Activated CD4-positive, alpha-beta T cell treated with anti-CD3 and anti-CD28 coated beads, Interleukin-2, amount 50 U/mL, for 1 hour (primary cell): ENCODE measurements around the gene SRRM1.

Experiments used
- DNase-seq: peaks from one replicate; pipeline ENCODE4 v3.0.0-alpha.2; 2020

The SRRM1 gene, protein sequence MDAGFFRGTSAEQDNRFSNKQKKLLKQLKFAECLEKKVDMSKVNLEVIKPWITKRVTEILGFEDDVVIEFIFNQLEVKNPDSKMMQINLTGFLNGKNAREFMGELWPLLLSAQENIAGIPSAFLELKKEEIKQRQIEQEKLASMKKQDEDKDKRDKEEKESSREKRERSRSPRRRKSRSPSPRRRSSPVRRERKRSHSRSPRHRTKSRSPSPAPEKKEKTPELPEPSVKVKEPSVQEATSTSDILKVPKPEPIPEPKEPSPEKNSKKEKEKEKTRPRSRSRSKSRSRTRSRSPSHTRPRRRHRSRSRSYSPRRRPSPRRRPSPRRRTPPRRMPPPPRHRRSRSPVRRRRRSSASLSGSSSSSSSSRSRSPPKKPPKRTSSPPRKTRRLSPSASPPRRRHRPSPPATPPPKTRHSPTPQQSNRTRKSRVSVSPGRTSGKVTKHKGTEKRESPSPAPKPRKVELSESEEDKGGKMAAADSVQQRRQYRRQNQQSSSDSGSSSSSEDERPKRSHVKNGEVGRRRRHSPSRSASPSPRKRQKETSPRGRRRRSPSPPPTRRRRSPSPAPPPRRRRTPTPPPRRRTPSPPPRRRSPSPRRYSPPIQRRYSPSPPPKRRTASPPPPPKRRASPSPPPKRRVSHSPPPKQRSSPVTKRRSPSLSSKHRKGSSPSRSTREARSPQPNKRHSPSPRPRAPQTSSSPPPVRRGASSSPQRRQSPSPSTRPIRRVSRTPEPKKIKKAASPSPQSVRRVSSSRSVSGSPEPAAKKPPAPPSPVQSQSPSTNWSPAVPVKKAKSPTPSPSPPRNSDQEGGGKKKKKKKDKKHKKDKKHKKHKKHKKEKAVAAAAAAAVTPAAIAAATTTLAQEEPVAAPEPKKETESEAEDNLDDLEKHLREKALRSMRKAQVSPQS

DNA sequence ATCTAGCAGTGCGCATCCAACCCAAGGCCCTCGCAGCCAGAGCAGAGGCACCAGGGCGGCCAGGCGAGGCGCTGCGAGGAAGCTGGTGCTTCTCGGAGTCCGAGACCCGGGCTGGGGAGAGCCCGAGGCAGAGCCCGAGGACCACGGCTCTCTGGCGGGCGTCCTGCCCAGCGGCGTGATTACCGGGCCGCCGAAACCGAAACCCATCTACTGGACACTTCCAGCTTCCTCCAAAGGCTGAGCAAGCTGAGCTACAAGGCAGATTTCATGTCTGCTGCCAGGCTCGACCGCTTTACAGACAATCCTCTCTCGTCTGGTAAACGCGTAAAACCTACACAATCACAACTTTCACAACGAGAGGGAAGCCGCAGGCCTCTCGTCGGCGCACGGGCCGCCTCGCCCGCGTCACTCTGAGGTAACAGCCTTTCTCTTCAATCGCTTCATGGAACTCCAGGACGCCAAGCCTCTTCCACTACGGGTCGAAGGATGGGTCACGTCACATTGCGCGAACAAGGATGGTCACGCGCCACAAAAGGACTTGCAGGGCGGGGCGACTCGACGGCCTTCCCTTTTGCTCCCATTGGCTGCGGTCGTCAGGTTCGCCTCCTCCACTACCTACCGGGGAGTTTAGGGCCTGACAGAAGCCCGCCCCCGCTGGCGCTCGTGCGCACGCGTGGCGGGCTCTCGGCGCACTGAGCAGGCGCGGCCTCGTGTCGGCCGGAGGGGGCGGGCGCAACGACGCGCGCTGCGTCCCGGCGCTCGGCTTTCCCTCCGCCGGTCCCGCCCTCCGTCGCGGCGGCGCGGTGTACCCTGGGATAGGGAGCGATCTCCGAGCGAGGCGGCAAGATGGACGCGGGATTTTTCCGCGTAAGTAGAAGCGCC is at the start of gene SRRM1:
SRRM1 (plus strand) TSS at position 822 of the 882 bp plus-strand sequence; CDS start at position 847, 25 bp downstream.
- DNase-seq, result peak; percentile 97

DNA sequence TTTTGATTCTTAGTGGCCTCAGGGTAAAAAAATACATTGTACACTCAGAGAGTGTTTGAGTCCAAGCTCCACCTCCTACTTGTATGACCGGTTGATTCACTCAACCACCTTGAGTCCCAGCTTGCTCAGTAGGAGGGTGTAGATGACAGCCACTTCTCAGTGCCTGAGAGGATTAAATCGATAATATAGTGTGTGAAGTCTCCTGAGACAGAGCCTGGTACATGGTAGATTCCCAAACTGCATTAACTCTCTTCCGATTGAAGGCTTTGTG is 48.8 kb upstream of the SRRM1 start:
- DNase-seq, result no peak

DNA sequence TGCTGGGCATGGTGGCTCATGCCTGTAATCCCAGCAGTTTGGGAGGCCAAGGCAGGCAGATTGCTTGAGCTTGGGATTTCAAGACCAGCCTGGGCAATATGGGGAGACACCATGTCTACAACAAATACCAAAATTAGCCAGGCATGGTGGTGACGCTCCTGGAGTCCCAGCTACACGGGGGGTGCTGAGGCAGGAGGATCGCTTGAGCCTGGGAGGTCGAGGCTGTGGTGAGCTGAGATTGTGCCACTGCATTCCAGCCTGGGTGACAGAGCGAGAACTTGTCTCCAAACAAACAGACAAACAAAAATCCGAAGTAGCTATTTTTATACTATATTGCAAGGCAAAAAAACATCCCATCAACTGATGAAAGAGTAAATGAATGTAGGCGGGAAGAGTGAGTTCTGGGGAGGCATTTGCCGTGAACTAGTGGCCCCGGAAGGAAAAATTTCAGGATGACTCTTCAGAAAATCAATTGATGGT is 46.7 kb upstream of the SRRM1 start:
- no peak for DNase-seq

DNA sequence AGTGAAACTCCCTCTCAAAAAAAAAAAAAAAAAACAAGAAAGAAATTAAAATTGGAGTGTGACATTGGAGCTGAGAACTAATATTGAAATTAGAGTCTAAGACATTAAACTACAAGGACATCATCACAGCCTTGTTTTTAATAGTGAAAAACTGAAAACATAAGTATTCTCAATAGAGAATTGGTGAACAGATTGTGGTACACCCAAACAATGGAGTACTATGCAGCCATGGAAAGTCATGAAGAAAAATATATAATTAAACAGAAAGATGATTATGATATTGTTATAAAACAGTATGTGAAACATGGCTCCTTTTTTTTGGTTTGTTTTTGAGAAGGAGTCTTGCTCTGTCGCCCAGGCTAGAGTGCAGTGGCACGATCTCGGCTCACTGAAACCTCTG is 43.8 kb upstream of the SRRM1 start:
- DNase-seq, result no peak

DNA sequence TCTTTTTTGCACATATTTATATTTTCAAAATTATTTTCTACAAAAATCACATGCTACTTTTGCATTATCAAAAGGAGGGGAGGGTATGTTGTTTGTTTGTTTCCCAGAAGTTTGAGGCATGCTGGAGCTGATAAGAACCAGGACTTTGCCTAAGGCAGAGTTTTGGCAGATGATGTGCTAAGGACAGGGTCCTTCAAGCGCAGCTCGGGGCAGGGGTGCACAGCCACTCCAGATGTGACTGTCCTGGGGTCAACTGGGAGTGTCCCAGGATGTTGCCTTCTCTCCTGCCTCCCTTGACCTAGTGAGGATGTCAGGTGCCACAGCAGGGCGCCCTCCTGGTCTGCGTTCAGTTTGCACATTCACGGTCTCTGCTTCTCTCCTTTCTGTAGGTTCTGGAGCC is 42.6 kb upstream of the SRRM1 start:
- no peak for DNase-seq

DNA sequence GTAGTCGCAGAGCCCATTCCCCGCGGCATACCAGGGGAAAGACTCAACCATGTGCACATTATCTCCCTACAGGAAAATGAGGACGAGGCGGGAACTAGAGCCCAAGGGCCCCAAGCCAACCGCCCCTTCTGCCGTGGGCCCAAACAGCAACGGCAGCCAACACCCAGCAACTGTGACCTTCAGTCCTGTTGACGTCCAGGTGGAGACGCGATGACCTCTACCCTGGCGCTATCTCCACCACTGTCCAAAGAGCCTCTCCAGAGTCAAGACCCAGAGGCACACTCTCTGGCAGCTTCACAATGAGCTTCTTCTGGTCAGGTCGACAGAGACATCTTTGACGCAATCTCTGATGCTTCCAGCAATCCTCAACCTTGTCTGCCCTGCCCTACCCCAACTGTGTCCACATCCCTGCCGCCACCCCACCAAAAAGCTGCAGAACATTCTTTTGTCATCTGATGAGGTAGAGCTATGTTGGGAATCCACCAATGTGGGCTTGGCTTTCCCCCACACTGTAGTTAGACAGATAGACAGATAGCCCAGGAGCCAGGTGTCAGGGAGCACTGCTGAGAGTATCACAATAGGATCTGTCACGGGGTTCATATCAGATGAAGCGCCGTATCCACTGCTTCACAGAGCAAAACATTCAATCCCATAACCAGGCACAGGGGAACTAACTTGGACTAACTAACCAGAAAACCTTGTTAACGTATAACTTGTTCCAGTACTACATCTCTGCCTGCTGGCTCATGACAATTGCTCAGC is 37.4 kb upstream of the SRRM1 start:
- DNase-seq, result no peak

DNA sequence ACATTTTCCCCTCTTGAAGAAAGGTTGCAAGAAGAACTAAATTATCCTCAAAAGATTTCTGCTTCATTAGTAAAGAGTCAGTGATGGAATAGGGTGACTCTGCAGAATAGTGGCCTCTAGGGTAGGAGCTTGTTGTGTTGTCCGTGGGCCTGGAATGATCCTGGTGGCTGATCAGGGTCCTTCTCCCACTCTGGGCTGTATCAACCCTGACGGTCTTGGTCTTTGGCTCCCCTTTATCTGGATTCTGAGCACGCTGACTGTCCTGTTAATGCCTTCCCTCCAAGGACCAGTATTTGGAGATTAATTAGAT is 36.9 kb upstream of the SRRM1 start:
- DNase-seq, result no peak

DNA sequence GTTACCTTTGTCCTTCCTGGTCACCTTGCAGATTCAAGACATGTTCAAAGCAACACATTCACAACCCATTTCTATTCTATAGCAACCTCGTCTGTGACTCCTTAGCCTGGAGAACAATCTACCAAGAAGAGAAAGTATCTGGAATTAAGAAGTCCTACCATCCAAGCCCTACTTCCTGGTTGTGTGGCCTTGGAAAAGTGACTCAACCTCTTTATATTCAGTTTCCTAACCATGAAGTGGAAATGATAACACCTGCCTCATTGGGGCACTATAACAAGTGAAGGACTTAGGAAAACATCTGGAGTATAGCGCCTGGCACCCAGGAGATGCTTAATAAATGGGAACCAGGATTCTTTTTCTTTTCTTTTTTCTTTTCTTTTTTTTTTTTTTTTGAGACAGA is 36.5 kb upstream of the SRRM1 start:
- DNase-seq, result no peak

DNA sequence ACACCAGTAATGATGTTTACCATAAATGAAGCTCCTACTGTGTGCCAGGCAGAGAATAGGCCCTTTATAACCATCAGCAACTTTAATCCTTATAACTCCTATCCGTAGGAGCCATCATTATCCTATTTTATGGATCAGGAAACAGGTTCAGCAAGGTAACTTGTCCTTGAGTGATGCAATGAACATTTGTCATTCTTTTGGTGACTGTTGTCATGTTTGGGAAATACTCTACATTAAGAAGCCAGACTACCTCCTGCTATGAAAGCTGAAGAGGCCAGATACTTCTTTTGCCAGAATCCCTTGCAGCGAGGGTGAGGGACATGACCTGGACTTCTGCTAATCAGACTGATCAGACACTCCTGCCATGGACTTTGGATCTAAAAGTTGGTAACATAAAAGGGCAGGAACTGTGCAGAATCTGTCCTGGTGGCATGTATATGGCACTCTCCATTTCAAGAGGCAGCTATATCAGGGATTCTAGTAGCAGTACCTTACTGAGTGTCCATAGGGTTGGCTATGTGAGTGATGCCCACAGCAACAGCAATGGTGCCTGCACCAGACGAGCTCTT is 33.1 kb upstream of the SRRM1 start:
- DNase-seq, result no peak

DNA sequence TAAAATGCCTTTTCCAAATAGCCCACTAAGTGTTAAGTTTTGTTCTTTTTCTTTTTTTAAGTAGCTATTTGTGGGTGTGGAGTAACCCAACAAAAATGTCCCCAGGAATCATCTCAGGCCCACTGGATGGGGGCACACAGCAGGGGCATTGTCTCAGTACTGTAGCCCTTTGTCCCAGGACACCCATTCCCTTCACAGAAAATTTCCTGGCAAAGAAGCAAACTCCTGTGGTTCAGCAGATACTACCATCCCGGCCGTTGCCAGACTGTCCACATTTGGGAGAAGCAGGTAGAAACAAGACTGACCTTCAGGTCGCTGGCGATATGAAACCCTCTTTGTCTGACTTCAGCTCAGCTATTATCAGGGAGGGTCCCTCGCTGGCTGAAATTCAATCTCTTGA is 23.7 kb upstream of the SRRM1 start:
- DNase-seq, result no peak

DNA sequence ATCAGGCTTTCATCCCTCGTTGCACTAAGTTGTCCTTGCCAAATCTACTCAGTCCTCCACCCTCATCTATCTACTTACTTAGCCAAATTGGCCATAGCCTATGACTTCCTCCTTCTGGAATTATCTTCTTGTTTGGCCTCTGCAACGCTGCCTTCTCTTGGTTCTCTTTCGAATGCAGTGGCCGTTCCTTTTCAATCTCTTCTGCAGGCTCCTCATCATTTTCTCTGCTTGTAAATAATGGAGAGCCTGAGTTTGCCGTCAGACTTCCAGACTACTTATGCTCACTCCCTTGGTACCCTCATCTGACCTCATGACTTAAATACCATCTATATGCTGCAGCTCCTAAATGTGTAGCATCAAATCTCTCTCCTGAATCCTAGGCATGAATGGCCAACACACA is 22.4 kb upstream of the SRRM1 start:
- no peak for DNase-seq

DNA sequence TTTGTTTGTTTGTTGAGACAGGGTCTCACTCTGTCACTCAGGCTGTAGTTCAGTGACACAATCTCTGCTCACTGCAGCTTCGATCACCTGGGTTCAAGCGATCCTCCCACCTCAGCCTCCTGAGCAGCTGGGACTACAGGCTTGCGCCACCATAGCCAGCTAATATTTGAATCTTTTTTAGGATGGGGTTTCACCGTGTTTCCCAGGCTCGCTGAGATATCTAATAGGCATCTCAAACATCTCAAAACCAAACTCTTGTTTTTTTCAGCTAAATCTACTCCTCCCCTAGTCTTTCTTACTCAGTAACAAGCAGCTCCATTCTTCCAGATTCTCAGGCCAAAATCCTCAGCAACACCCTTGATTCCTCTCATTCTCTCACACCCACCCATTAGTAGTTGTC is 22.0 kb upstream of the SRRM1 start:
- no peak for DNase-seq

DNA sequence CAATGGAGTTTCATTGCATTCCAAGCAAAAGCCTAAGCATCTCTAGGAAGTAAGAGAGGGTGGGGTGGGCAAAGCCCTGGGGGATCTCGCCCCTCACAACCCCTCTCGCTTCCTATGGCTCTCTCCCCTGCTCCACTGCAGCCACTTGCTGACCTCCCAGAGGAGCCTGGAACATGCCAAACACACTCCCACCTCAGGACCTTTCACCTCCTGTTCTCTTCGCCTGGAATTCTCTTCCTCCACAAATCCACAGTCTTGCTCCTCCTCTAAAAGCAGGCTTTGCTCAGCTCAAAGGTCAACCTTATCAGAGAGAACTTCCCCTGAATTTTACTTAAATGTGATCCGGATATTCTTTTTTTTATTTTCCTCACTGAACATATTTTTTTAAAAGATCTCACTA is 20.9 kb upstream of the SRRM1 start:
- DNase-seq, result no peak

DNA sequence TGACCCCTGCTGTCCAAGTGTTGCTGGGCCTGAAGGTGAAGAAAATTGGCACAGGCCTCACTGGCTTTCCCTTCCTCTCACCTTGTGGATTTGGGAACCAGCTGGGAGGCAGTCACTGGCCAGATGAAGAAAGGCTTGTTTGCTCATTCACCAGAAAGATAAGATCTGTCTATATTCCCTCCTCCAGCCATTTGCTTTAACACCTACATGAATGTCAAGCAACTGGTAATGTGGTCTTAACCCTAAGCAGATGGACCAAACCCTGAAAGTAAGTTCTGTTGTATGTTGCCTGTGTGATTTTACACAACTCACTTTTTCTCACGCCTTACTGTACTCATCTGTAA is 10.3 kb upstream of the SRRM1 start:
- no peak for DNase-seq

DNA sequence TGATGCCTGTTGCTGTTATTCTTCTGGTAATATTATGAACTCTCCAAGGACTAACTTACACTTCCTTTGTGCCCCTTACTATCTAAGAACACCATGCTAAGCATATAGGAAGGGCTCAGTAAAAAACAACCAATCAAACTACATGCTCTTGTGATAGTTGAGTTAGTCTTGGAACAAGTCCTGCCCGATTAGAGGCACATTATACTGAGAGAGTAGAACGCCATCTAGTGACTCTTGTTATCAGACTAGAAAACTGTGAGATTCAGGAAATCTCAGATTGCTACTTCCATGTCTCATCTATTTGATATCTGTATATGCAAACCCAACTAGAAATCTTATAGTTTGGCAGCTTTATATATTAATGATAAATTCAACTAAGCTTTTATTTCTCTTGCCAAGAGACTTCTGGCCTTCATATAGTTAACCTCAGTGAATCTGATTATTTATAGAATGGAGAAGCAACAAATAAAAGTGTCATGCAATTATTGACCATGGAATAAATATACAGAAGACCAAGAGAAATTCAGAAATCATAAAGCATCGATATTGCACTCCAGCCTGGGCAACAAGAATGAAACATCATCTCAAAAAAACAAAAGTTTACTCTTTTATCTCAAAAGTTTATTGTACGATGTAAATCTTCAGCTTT is 7.8 kb upstream of the SRRM1 start:
- DNase-seq, result no peak

DNA sequence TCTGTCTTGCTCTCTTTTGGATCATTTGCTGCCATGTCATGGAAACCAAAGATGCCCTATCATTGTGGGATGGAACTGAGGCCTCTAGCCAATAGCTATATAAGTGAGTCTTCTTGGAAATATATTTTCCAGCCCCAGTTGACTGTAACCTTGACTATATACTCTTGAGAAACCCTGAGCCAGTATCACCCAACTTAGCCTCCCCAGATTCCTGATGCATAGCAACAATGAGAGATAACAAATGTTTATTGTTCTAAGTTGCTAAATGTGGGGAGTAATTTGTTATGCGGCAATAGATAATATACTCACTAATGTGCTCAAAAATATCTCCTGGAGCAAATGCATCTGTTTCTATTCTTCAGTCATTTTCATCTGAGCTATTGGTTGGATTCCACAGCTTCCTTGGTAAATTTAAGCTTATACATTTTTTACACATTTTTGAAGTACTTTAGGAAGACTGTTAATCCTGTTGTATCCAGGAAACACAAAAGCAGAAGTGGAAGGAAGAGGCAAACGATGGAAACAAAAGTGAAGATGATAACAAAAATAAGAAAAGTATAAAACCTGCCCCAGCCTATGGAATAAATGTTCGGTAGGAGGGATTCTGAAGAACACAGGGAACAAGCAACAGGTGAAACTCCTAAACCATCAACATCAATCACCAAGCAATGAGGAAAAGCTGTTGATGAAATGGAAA is 6.3 kb upstream of the SRRM1 start:
- no peak for DNase-seq

DNA sequence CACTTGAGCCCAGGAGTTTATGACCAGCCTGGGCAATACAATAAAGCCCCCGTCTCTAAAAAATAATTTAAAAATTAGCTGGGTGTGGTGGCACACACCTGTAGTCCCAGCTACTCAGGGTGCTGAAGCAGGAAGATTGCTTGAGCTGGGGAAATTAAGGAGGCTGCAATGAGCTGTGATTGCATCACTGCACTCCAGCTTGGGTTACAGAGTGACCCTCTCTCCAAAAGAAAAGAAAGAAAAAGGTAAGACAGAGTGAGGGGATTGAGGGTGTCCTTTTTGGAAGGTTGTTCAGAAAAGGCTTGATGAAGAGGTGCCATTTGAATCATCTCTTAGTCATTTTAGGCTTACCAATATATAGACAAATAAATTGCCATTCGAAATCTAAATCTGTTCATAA is 4.0 kb upstream of the SRRM1 start:
- no peak for DNase-seq

DNA sequence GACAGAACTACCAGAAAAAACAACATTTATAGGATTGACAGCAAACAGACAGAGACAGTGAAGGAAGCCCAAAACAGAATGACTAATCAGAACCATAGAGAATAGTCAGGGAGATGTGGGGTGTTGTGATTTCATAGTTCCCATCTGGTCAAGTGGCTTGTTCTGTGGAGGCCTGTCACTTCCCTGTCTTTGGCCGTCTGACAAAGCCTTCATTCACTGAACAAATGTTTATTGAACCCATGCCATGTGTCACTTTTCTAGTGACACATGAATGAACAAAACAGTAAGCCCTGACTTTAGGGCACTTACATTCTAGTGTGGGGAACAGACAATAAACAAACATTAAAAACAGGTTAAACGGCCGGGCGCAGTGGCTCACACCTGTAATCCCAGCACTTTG is 3.2 kb upstream of the SRRM1 start:
- DNase-seq, result no peak

DNA sequence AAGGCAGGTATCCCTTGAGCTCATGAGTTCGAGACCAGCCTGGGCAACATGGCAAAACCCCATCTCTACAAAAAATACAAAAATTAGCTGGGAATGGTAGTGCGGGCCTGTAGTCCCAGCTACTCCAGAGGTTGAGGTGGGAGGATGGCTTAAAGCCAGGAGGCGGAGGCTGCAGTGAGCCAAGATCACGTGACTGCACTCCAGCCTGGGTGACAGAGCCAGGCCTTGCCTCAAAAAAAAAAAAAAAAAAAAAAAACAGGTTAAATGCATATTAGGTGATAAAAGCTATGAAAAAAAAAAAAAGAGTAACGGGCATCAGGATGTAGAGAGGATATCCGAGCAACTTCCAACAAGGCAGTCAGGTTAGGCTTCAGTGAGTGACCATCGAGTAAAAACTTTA is 2.8 kb upstream of the SRRM1 start:
- no peak for DNase-seq

DNA sequence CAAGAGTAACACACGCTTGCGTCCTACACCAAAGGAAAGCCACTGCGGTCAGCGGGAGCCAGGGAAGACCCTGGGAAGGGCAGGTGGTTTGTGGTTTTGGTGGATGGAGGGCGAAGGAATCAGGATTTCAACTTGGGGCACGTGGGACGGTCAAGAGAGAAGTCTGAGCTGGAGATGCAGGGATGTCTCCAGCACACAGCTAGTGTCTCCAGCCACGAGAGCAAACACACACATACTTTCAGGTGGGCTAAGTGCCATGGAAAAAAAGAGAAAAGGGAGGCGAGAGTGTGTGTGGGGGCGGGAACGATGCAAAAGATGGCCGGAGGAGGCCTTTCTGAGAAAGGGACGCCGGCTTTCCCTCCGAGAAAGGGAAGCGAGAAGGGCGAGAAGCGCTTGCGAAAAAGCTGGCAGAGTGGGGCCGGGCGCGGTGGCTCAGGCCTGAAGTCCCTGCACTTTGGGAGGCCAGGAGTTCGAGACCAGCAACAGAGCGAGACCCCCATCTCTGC is 1.4 kb upstream of the SRRM1 start:
- DNase-seq, result peak; percentile 32
